Stimulated activated naive CD8-positive, alpha-beta T cell treated with anti-CD3 and anti-CD28 coated beads, Interleukin-15, Interleukin-2, amounts not matched to agents 100 ng/mL and 50 ng/mL, for 24 hours (primary cell): ENCODE data around the gene KRT76.
"Not testable (repeated sequence)": the region's sequence is repeated elsewhere in the genome, so short reads cannot be mapped to it uniquely, and the experiment has no call there.

Source experiments
- H3K27ac Mint-ChIP-seq: one replicate; pipeline ENCODE4 v1.8.0; 2021; ENCODE audit warnings: mild to moderate bottlenecking, mixed read lengths
- H3K27me3 Mint-ChIP-seq: one replicate; pipeline ENCODE4 v1.8.0; 2021; ENCODE audit warnings: mixed read lengths
- H3K36me3 Mint-ChIP-seq: one replicate; pipeline ENCODE4 v1.8.0; 2021; ENCODE audit warnings: low read depth, mixed read lengths
- H3K4me1 Mint-ChIP-seq: one replicate; pipeline ENCODE4 v1.8.0; 2021; ENCODE audit warnings: low read depth, mixed read lengths
- H3K4me3 Mint-ChIP-seq: one replicate; pipeline ENCODE4 v1.8.0; 2021; ENCODE audit warnings: mild to moderate bottlenecking, mixed read lengths
- H3K9me3 Mint-ChIP-seq: one replicate; pipeline ENCODE4 v1.8.0; 2021; ENCODE audit warnings: mixed read lengths

The KRT76 gene

GRCh38 chr12:52766351-52767019 is 10.7 kb downstream of the KRT76 start:
- Mint-ChIP-seq H3K27ac (no peak overlapping the region), H3K4me1 (no peaks in the 10 kb centered on the region), H3K27me3 (no peaks in the 10 kb centered on the region), H3K4me3 (no peak overlapping the region), H3K9me3 (peaks cover 7% of the 10 kb centered on the region), H3K36me3 (no peaks in the 10 kb centered on the region)

GRCh38 chr12:52765702-52766101 is 11.4 kb downstream of the KRT76 start:
- peaks cover 13% of the 10 kb centered on the region for H3K9me3 Mint-ChIP-seq
- no peaks in the 10 kb centered on the region for H3K36me3 Mint-ChIP-seq
- H3K27me3 Mint-ChIP-seq: no peaks in the 10 kb centered on the region
- no peak overlapping the region for H3K27ac Mint-ChIP-seq
- no peak overlapping the region for H3K4me3 Mint-ChIP-seq
- H3K4me1 Mint-ChIP-seq: no peaks in the 10 kb centered on the region

GRCh38 chr12:52763991-52764390 is 13.2 kb downstream of the KRT76 start:
- no peak overlapping the region for H3K4me3 Mint-ChIP-seq
- H3K27ac Mint-ChIP-seq: no peak overlapping the region
- H3K27me3 Mint-ChIP-seq: no peaks in the 10 kb centered on the region
- H3K9me3 Mint-ChIP-seq: peaks cover 14% of the 10 kb centered on the region
- H3K4me1 Mint-ChIP-seq: no peaks in the 10 kb centered on the region
- no peaks in the 10 kb centered on the region for H3K36me3 Mint-ChIP-seq

- Mint-ChIP-seq H3K27me3 (no peaks in the 10 kb centered on the region), H3K9me3 (peaks cover 18% of the 10 kb centered on the region), H3K4me1 (no peaks in the 10 kb centered on the region), H3K27ac (no peak overlapping the region), H3K4me3 (no peak overlapping the region), H3K36me3 (no peaks in the 10 kb centered on the region)
Observed at GRCh38 chr12:52763036-52763659, 14.0 kb downstream of the KRT76 start.

GRCh38 chr12:52761802-52762201 is 15.3 kb downstream of the KRT76 start:
- Mint-ChIP-seq H3K9me3 (peaks cover 18% of the 10 kb centered on the region), H3K4me1 (no peaks in the 10 kb centered on the region), H3K4me3 (no peak overlapping the region), H3K36me3 (no peaks in the 10 kb centered on the region), H3K27ac (no peak overlapping the region), H3K27me3 (no peaks in the 10 kb centered on the region)

GRCh38 chr12:52761218-52761617 is 15.9 kb downstream of the KRT76 start:
- H3K9me3 Mint-ChIP-seq: peaks cover 18% of the 10 kb centered on the region
- not testable (repeated sequence) for H3K36me3 Mint-ChIP-seq, H3K4me1 Mint-ChIP-seq, H3K27ac Mint-ChIP-seq, H3K27me3 Mint-ChIP-seq, H3K4me3 Mint-ChIP-seq

GRCh38 chr12:52760623-52761022 is 16.5 kb downstream of the KRT76 start:
- no peaks in the 10 kb centered on the region for H3K4me1 Mint-ChIP-seq
- no peaks in the 10 kb centered on the region for H3K27me3 Mint-ChIP-seq
- no peaks in the 10 kb centered on the region for H3K36me3 Mint-ChIP-seq
- no peak overlapping the region for H3K4me3 Mint-ChIP-seq
- no peak overlapping the region for H3K27ac Mint-ChIP-seq
- H3K9me3 Mint-ChIP-seq: peaks cover 18% of the 10 kb centered on the region

GRCh38 chr12:52759695-52760094 is 17.4 kb downstream of the KRT76 start:
- no peaks in the 10 kb centered on the region for H3K4me1 Mint-ChIP-seq
- H3K27ac Mint-ChIP-seq: no peak overlapping the region
- H3K27me3 Mint-ChIP-seq: no peaks in the 10 kb centered on the region
- H3K36me3 Mint-ChIP-seq: no peaks in the 10 kb centered on the region
- no peak overlapping the region for H3K4me3 Mint-ChIP-seq
- peaks cover 18% of the 10 kb centered on the region for H3K9me3 Mint-ChIP-seq

GRCh38 chr12:52759218-52759617 is 17.9 kb downstream of the KRT76 start:
- Mint-ChIP-seq H3K27ac (no peak overlapping the region), H3K4me3 (no peak overlapping the region), H3K4me1 (no peaks in the 10 kb centered on the region), H3K27me3 (no peaks in the 10 kb centered on the region), H3K9me3 (peaks cover 18% of the 10 kb centered on the region), H3K36me3 (no peaks in the 10 kb centered on the region)

GRCh38 chr12:52757449-52758176 is 19.5 kb downstream of the KRT76 start:
- no peaks in the 10 kb centered on the region for H3K36me3 Mint-ChIP-seq
- H3K4me1 Mint-ChIP-seq: no peaks in the 10 kb centered on the region
- no peaks in the 10 kb centered on the region for H3K27me3 Mint-ChIP-seq
- no peak overlapping the region for H3K4me3 Mint-ChIP-seq
- no peak overlapping the region for H3K27ac Mint-ChIP-seq
- H3K9me3 Mint-ChIP-seq: peaks cover 13% of the 10 kb centered on the region

GRCh38 chr12:52756281-52756960 is 20.7 kb downstream of the KRT76 start:
- no peak overlapping the region for H3K27ac Mint-ChIP-seq
- peaks cover 10% of the 10 kb centered on the region for H3K9me3 Mint-ChIP-seq
- no peaks in the 10 kb centered on the region for H3K27me3 Mint-ChIP-seq
- H3K36me3 Mint-ChIP-seq: no peaks in the 10 kb centered on the region
- H3K4me1 Mint-ChIP-seq: no peaks in the 10 kb centered on the region
- H3K4me3 Mint-ChIP-seq: no peak overlapping the region

GRCh38 chr12:52755533-52755932 is 21.6 kb downstream of the KRT76 start:
- Mint-ChIP-seq H3K9me3 (peaks cover 4% of the 10 kb centered on the region), H3K4me1 (no peaks in the 10 kb centered on the region), H3K4me3 (no peak overlapping the region), H3K27me3 (no peaks in the 10 kb centered on the region), H3K27ac (no peak overlapping the region), H3K36me3 (no peaks in the 10 kb centered on the region)

- no peaks in the 10 kb centered on the region for H3K4me1 Mint-ChIP-seq
- peaks cover 4% of the 10 kb centered on the region for H3K9me3 Mint-ChIP-seq
- H3K27ac Mint-ChIP-seq: no peak overlapping the region
- H3K4me3 Mint-ChIP-seq: no peak overlapping the region
- no peaks in the 10 kb centered on the region for H3K36me3 Mint-ChIP-seq
- H3K27me3 Mint-ChIP-seq: no peaks in the 10 kb centered on the region
Observed at GRCh38 chr12:52754135-52754534, 23.0 kb downstream of the KRT76 start.

- H3K9me3 Mint-ChIP-seq: no peaks in the 10 kb centered on the region
- H3K4me3 Mint-ChIP-seq: no peak overlapping the region
- no peaks in the 10 kb centered on the region for H3K27me3 Mint-ChIP-seq
- peaks cover 7% of the 10 kb centered on the region for H3K4me1 Mint-ChIP-seq
- H3K27ac Mint-ChIP-seq: no peak overlapping the region
- no peaks in the 10 kb centered on the region for H3K36me3 Mint-ChIP-seq
Observed at GRCh38 chr12:52753283-52753682, 23.9 kb downstream of the KRT76 start.

- no peak overlapping the region for H3K4me3 Mint-ChIP-seq
Observed at GRCh38 chr12:52752516-52752915, 24.6 kb downstream of the KRT76 start.

More at GRCh38 chr12:52752516-52752915, 24.6 kb downstream of the KRT76 start:
- no peaks in the 10 kb centered on the region for H3K9me3 Mint-ChIP-seq
- no peaks in the 10 kb centered on the region for H3K36me3 Mint-ChIP-seq
- H3K27me3 Mint-ChIP-seq: no peaks in the 10 kb centered on the region
- H3K27ac Mint-ChIP-seq: no peak overlapping the region
- peaks cover 7% of the 10 kb centered on the region for H3K4me1 Mint-ChIP-seq
